H9 (cell line): Measurements from ENCODE around the gene ZNF683. TPM values are rescaled to one million over a fixed set of nuclear protein-coding genes. Genes with fewer than 3 reads are reported as not detected.

ENCODE experiments used
- DNase-seq: peaks from one replicate; pipeline ENCODE4 v3.0.0-alpha.2; 2017
- H2AFZ ChIP-seq: one replicate; pipeline ENCODE4 v1.6.1; 2013; ENCODE audit warnings: mild to moderate bottlenecking, low read length, control low read depth, moderate library complexity
- H2AK5ac ChIP-seq: 2 replicates; pipeline ENCODE4 v1.6.1; 2013; ENCODE audit warnings: low read length, control low read depth, mixed read lengths; ENCODE audit not compliant: insufficient read length
- H2BK120ac ChIP-seq: one replicate; pipeline ENCODE4 v1.6.1; 2013; ENCODE audit warnings: low read depth, mild to moderate bottlenecking, low read length, control low read depth, inconsistent platforms; ENCODE audit not compliant: poor library complexity, severe bottlenecking
- H2BK12ac ChIP-seq: 2 replicates; pipeline ENCODE4 v1.6.1; 2013; ENCODE audit warnings: low read length, control low read depth, mixed read lengths, low read depth; ENCODE audit not compliant: insufficient read length
- H2BK15ac ChIP-seq: 2 replicates; pipeline ENCODE4 v1.6.1; 2013; ENCODE audit warnings: low read depth, low read length, control low read depth
- H2BK20ac ChIP-seq: one replicate; pipeline ENCODE4 v1.6.1; 2013; ENCODE audit warnings: low read depth, mild to moderate bottlenecking, low read length, control low read depth, inconsistent platforms; ENCODE audit not compliant: poor library complexity, severe bottlenecking
- H2BK5ac ChIP-seq: 2 replicates; pipeline ENCODE4 v1.6.1; 2013; ENCODE audit warnings: low read length, control low read depth, mixed read lengths; ENCODE audit not compliant: insufficient read length
- H3K14ac ChIP-seq: 2 replicates; pipeline ENCODE4 v1.6.1; 2013; ENCODE audit warnings: low read length, control low read depth; ENCODE audit not compliant: insufficient read depth
- H3K18ac ChIP-seq: 2 replicates; pipeline ENCODE4 v1.6.1; 2013; ENCODE audit warnings: low read depth, mild to moderate bottlenecking, mixed read lengths, low read length, control low read depth; ENCODE audit not compliant: insufficient read length
- H3K23ac ChIP-seq: 2 replicates; pipeline ENCODE4 v1.6.1; 2013; ENCODE audit warnings: low read length, control low read depth, mixed read lengths, low read depth; ENCODE audit not compliant: insufficient read length
- H3K23me2 ChIP-seq: 2 replicates; pipeline ENCODE4 v1.6.1; 2013; ENCODE audit warnings: low read depth, mild to moderate bottlenecking, mixed read lengths, low read length, control low read depth; ENCODE audit not compliant: insufficient read length, poor library complexity, severe bottlenecking
- H3K27ac ChIP-seq: 2 replicates; pipeline ENCODE4 v1.5.1; 2013; ENCODE audit warnings: low read length, control low read depth, mixed read lengths, low read depth; ENCODE audit not compliant: insufficient read length
- H3K27me3 ChIP-seq: 2 replicates; pipeline ENCODE4 v1.6.1; 2013; ENCODE audit warnings: low read length, control low read depth, inconsistent platforms; ENCODE audit not compliant: insufficient read depth
- H3K4ac ChIP-seq: 2 replicates; pipeline ENCODE4 v1.6.1; 2013; ENCODE audit warnings: low read depth, mild to moderate bottlenecking, control low read depth, inconsistent platforms, low read length, moderate library complexity
- H3K4me1 ChIP-seq: 2 replicates; pipeline ENCODE4 v1.6.1; 2013; ENCODE audit warnings: low read length, control low read depth, inconsistent platforms; ENCODE audit not compliant: insufficient read depth
- H3K4me2 ChIP-seq: 2 replicates; pipeline ENCODE4 v1.6.1; 2013; ENCODE audit warnings: low read length, control low read depth, mixed read lengths; ENCODE audit not compliant: insufficient read length, insufficient read depth
- H3K56ac ChIP-seq: 2 replicates; pipeline ENCODE4 v1.6.1; 2013; ENCODE audit warnings: low read depth, mild to moderate bottlenecking, mixed read lengths, low read length, control low read depth; ENCODE audit not compliant: insufficient read length
- H3K79me1 ChIP-seq: 2 replicates; pipeline ENCODE4 v1.6.1; 2013; ENCODE audit warnings: low read depth, mild to moderate bottlenecking, moderate library complexity, low read length, control low read depth, inconsistent platforms; ENCODE audit not compliant: insufficient read depth, poor library complexity, severe bottlenecking
- H3K79me2 ChIP-seq: 2 replicates; pipeline ENCODE4 v1.6.1; 2013; ENCODE audit warnings: low read length, control low read depth, inconsistent platforms; ENCODE audit not compliant: insufficient read depth
- H3K9ac ChIP-seq: 2 replicates; pipeline ENCODE4 v1.6.1; 2013; ENCODE audit warnings: low read length, control low read depth, mixed read lengths; ENCODE audit not compliant: insufficient read length; ENCODE audit errors: extremely low read depth
- H3K9me3 ChIP-seq: one replicate; pipeline ENCODE4 v1.6.1; 2013; ENCODE audit warnings: low read depth, low read length, inconsistent platforms; ENCODE audit not compliant: control insufficient read depth
- H3T11ph ChIP-seq: one replicate; pipeline ENCODE4 v1.6.1; 2013; ENCODE audit warnings: mild to moderate bottlenecking, low read length, control low read depth, inconsistent platforms
- H4K20me1 ChIP-seq: one replicate; pipeline ENCODE4 v1.6.1; 2013; ENCODE audit not compliant: control insufficient read depth, insufficient read length, insufficient read depth
- H4K5ac ChIP-seq: 2 replicates; pipeline ENCODE4 v1.6.1; 2013; ENCODE audit warnings: low read depth, mild to moderate bottlenecking, mixed read lengths, low read length, control low read depth; ENCODE audit not compliant: insufficient read length
- H4K8ac ChIP-seq: replicated peaks from 2 replicates; pipeline ENCODE4 v1.6.1; 2013; ENCODE audit warnings: low read length, control low read depth, mixed read lengths, low read depth; ENCODE audit not compliant: insufficient read length
- H4K91ac ChIP-seq: 2 replicates; pipeline ENCODE4 v1.6.1; 2013; ENCODE audit warnings: low read depth, mild to moderate bottlenecking, moderate library complexity, mixed read lengths, low read length, control low read depth; ENCODE audit not compliant: insufficient read length
- H3K27ac Mint-ChIP-seq, 3 experiments: 2 replicates in 2 of 3; 3 replicates in 1 of 3; pipeline ENCODE4 v1.8.0; 2020 to 2021; ENCODE audit warnings: mixed read lengths in 3 of 3, mild to moderate bottlenecking in 1 of 3, moderate library complexity in 1 of 3
- H3K27me3 Mint-ChIP-seq: 2 replicates; pipeline ENCODE4 v1.8.0; 2021; ENCODE audit warnings: low read depth, mild to moderate bottlenecking, moderate library complexity, mixed read lengths
- H3K36me3 Mint-ChIP-seq, 3 experiments: 2 replicates in 2 of 3; 3 replicates in 1 of 3; pipeline ENCODE4 v1.8.0; 2020 to 2021; ENCODE audit warnings: low read depth in 3 of 3, mixed read lengths in 3 of 3; ENCODE audit not compliant: insufficient read depth in 1 of 3
- H3K4me1 Mint-ChIP-seq, 2 experiments: 2 replicates each; pipeline ENCODE4 v1.8.0; 2020; ENCODE audit warnings: mixed read lengths in 2 of 2
- H3K4me3 Mint-ChIP-seq, 2 experiments: 2 replicates in 1 of 2; 3 replicates in 1 of 2; pipeline ENCODE4 v1.8.0; 2020 to 2021; ENCODE audit warnings: mild to moderate bottlenecking in 2 of 2, mixed read lengths in 2 of 2, moderate library complexity in 1 of 2
- H3K9me3 Mint-ChIP-seq, 2 experiments: 2 replicates in 1 of 2; 3 replicates in 1 of 2; pipeline ENCODE4 v1.8.0; 2020; ENCODE audit warnings: mild to moderate bottlenecking in 2 of 2, mixed read lengths in 2 of 2, moderate library complexity in 1 of 2
- WGBS: extraction: QIAGEN DNeasy Blood & Tissue Kit; methylation state at CpG from one replicate; pipeline ENCODE4 v1.1.7; 2013; ENCODE audit warnings: missing lambda C conversion rate, low lambda C conversion rate, mixed read lengths; ENCODE audit not compliant: insufficient read length; ENCODE audit errors: extremely low coverage; 5-methylcytosine and 5-hydroxymethylcytosine counted together
- total RNA-seq: library from RNA; stranded (reverse); gene quantifications from 2 replicates; pipeline ENCODE4 v1.2.1, GENCODE V29; 2021
- TF ChIP-seq, protein P1 (sequence below): fragments of 200-600 bp; sonication (generic); conservative IDR thresholded peaks from 3 replicates; pipeline ENCODE4 v1.8.0; 2021; ENCODE audit warnings: antibody characterized with exemption, mild to moderate bottlenecking

The ZNF683 gene
- total RNA-seq, 1 experiment from 2014 or later: not detected

DNA sequence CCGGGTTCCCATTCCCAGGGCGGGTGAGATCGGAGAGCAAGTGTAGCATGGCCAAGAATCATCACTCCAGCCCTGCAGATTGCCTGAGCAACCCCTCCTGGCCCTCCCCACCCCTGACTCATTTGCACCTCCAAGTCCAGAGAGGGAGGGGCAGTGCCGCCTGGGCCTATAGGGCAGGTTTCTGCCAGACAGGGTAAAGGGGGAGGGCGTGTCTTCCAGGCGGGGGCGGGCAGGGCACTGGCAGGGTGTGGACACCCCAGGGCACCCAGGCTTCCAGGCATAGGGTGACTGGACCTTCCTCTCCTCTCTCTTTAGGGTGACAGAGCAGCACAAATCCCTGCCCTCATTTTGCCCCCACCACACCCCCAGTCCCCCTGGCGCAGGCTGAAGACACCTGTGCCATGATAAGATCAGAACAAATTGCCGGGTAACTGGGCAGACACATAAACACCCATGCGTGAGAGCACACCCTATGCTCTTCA is 15.4 kb downstream of the ZNF683 start:
- no peak overlapping the region for H4K5ac ChIP-seq
- H3T11ph ChIP-seq: no peak overlapping the region
- no peak overlapping the region for H2BK120ac ChIP-seq
- no peaks in the 10 kb centered on the region for H3K9me3 ChIP-seq
- H3K14ac ChIP-seq: no peak overlapping the region
- H3K4me1 ChIP-seq: peaks cover 3% of the 10 kb centered on the region
- H2BK5ac ChIP-seq: no peak overlapping the region
- peaks cover 4% of the 10 kb centered on the region for H3K23me2 ChIP-seq
- Mint-ChIP-seq H3K27me3 (peaks cover 40% of the 10 kb centered on the region), H3K9me3 (no peaks in the 10 kb centered on the region; a peak in 1 of 5 replicates), H3K27ac (peak overlapping the region in 1 of 3 experiments; percentile 34; a peak in 1 of 7 replicates), H3K36me3 (no peaks in the 10 kb centered on the region), H3K4me3 (peak overlapping the region in 1 of 2 experiments; percentile 14; a peak in 1 of 5 replicates), H3K4me1 (peaks cover 36 to 51% of the 10 kb centered on the region in 2 experiments)
- no peak overlapping the region for H3K23ac ChIP-seq
- H2AK5ac ChIP-seq: no peak overlapping the region
- no peaks in the 10 kb centered on the region for H4K20me1 ChIP-seq
- no peak overlapping the region for H2BK15ac ChIP-seq
- no peaks in the 10 kb centered on the region; the same call in 1 of the 2 replicates for H3K27me3 ChIP-seq
- no peak overlapping the region for H4K8ac ChIP-seq
- peak; percentile 31 for DNase-seq
- H3K4ac ChIP-seq: no peak overlapping the region
- TF ChIP-seq, protein P1, sequence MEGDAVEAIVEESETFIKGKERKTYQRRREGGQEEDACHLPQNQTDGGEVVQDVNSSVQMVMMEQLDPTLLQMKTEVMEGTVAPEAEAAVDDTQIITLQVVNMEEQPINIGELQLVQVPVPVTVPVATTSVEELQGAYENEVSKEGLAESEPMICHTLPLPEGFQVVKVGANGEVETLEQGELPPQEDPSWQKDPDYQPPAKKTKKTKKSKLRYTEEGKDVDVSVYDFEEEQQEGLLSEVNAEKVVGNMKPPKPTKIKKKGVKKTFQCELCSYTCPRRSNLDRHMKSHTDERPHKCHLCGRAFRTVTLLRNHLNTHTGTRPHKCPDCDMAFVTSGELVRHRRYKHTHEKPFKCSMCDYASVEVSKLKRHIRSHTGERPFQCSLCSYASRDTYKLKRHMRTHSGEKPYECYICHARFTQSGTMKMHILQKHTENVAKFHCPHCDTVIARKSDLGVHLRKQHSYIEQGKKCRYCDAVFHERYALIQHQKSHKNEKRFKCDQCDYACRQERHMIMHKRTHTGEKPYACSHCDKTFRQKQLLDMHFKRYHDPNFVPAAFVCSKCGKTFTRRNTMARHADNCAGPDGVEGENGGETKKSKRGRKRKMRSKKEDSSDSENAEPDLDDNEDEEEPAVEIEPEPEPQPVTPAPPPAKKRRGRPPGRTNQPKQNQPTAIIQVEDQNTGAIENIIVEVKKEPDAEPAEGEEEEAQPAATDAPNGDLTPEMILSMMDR: no peak
- no peak overlapping the region for H2BK20ac ChIP-seq
- H3K9ac ChIP-seq: no peak overlapping the region
- H3K27ac ChIP-seq: no peak overlapping the region
- no peak overlapping the region for H3K4me2 ChIP-seq
- H2AFZ ChIP-seq: no peak overlapping the region
- whole genome bisulfite sequencing: no CpG with 5 or more reads among the region's 10 CpGs
- H3K56ac ChIP-seq: no peak overlapping the region
- H3K79me2 ChIP-seq: no peaks in the 10 kb centered on the region
- H3K79me1 ChIP-seq: no peaks in the 10 kb centered on the region
- no peak overlapping the region for H4K91ac ChIP-seq
- no peak overlapping the region for H2BK12ac ChIP-seq
- H3K18ac ChIP-seq: no peak overlapping the region
